ENCODE results near the gene CHD5. TPM values are rescaled to one million over a fixed set of nuclear protein-coding genes. Genes with fewer than 3 reads are reported as not detected.

CHD5 gene
- total RNA-seq, 1 experiment from 2014 or later = 6.1 TPM

- no peak overlapping the region for H3K4me2 ChIP-seq (ENCODE audit: low read length)
- no peak overlapping the region for H3K27ac ChIP-seq (ENCODE audit: low read depth, low read length)
- H3K9ac ChIP-seq (ENCODE audit: low read length) = no peak overlapping the region
- no peak overlapping the region for H3K4me3 ChIP-seq (replicated peaks in 1 of 2; ENCODE audit: low read depth in 1 of 2, low read length in 2 of 2)
- H3K27me3 ChIP-seq (ENCODE audit: insufficient read depth, low read length) = no peaks in the 10 kb centered on the region
- no peaks in the 10 kb centered on the region for H3K9me3 ChIP-seq (ENCODE audit: control insufficient read depth in 1 of 2, insufficient read depth in 1 of 2, low read depth in 1 of 2, low read length in 2 of 2)
- H4K20me1 ChIP-seq (ENCODE audit: insufficient read depth) = no peaks in the 10 kb centered on the region
- POLR2A ChIA-PET = no interaction called here
- no peak for ATAC-seq
- peaks cover 15% of the 10 kb centered on the region for H3K79me2 ChIP-seq (ENCODE audit: insufficient read depth, low read length)
- no peak for DNase-seq (ENCODE audit: low read depth, low spot score)
- H3K4me1 ChIP-seq (ENCODE audit: control insufficient read depth in 1 of 2, insufficient read depth in 2 of 2, low read length in 2 of 2) = peaks cover 0 to 12% of the 10 kb centered on the region in 2 experiments; a peak in 3 of 4 replicates
- H3K9me2 ChIP-seq (ENCODE audit: insufficient read depth) = no peaks in the 10 kb centered on the region
- H3K36me3 ChIP-seq (ENCODE audit: control insufficient read depth in 1 of 2, insufficient read depth in 2 of 2, low read length in 2 of 2) = peaks cover 0 to 33% of the 10 kb centered on the region in 2 experiments; a peak in 2 of 4 replicates
- TF ChIP-seq CEBPB (IDR thresholded peaks at IDR 0.05; ENCODE audit: low read depth) (no peak), ZFX (IDR thresholded peaks at IDR 0.05) (no peak), RAD21 (IDR thresholded peaks at IDR 0.05; ENCODE audit: low read depth) (no peak), EZH2phosphoT487 (IDR thresholded peaks at IDR 0.05; ENCODE audit: borderline replicate concordance) (no peak), EZH2 (IDR thresholded peaks at IDR 0.05) (no peak), ZNF274 (IDR thresholded peaks at IDR 0.05; ENCODE audit: low read depth, low read length) (no peak), CTCF (IDR thresholded peaks at IDR 0.05 in 2 of 3, conservative IDR thresholded peaks at IDR 0.05 in 1 of 3; ENCODE audit: borderline replicate concordance in 1 of 3, insufficient read depth in 1 of 3, low read depth in 2 of 3, low read length in 2 of 3) (no peak), CBX3 (IDR thresholded peaks at IDR 0.05; ENCODE audit: low read depth) (no peak), EGR1 (IDR thresholded peaks at IDR 0.05; ENCODE audit: low read depth) (no peak), ATF3 (IDR thresholded peaks at IDR 0.05) (no peak), JUND (IDR thresholded peaks at IDR 0.05) (no peak), POLR2A (IDR thresholded peaks at IDR 0.05; ENCODE audit: borderline replicate concordance, extremely low read depth, insufficient read depth, insufficient read length) (no peak), TCF7L2 (IDR thresholded peaks at IDR 0.05; ENCODE audit: borderline replicate concordance, extremely low read depth, insufficient read depth, insufficient read length) (no peak)
- RAD21 ChIA-PET (ENCODE audit: low non-redundant PET in 1 of 2, low total read pairs in 2 of 2, uncharacterized antibody in 2 of 2, unreplicated experiment in 2 of 2) = no interaction called here
- intact Hi-C loops (cut with micrococcal nuclease) = no loop called here
- H2AFZ ChIP-seq (ENCODE audit: low read depth, low read length, poor library complexity, severe bottlenecking) = no peak overlapping the region
- no TSS peak for BruUV-seq (replicated peaks)
- CTCF ChIA-PET = no interaction called here
Observed at GRCh38 chr1:6211731-6212130, 31.6 kb upstream of the CHD5 start.
